Fibroblast of pulmonary artery (primary cell): Measurements from ENCODE around the gene GH2.
"Not testable (repeated sequence)": the region's sequence is repeated elsewhere in the genome, so short reads cannot be mapped to it uniquely, and the experiment has no call there.

Source experiments
- DNase-seq: peaks from one replicate; pipeline ENCODE4 v3.0.0-alpha.2; 2010; ENCODE audit warnings: low read depth
- H3K4me3 ChIP-seq: replicated peaks from 2 replicates; pipeline ENCODE4 v1.5.1; 2011; ENCODE audit warnings: low read depth, mild to moderate bottlenecking, control low read depth, low read length, moderate library complexity
- CTCF ChIP-seq: IDR thresholded peaks from 2 replicates; pipeline ENCODE4 v1.5.1; 2011; ENCODE audit warnings: mild to moderate bottlenecking, control low read depth, low read length, inconsistent platforms; ENCODE audit errors: missing control alignments

The GH2 gene

GRCh38 chr17:63926164-63926563 is 44.4 kb upstream of the GH2 start:
- TF ChIP-seq CTCF, result no peak
- H3K4me3 ChIP-seq, result no peak overlapping the region
- no peak for DNase-seq

- DNase-seq, result no peak
- H3K4me3 ChIP-seq, result no peak overlapping the region
- no peak for TF ChIP-seq CTCF
Observed at GRCh38 chr17:63925615-63926014, 43.9 kb upstream of the GH2 start.

GRCh38 chr17:63922402-63922801 is 40.7 kb upstream of the GH2 start:
- H3K4me3 ChIP-seq, DNase-seq: not testable (repeated sequence)

- not testable (repeated sequence) for H3K4me3 ChIP-seq, DNase-seq
Observed at GRCh38 chr17:63920779-63921178, 39.0 kb upstream of the GH2 start.

GRCh38 chr17:63920050-63920449 is 38.3 kb upstream of the GH2 start:
- not testable (repeated sequence) for H3K4me3 ChIP-seq, DNase-seq

- TF ChIP-seq CTCF, result peak; percentile 88
- peak; percentile 67 for DNase-seq
Observed at GRCh38 chr17:63919311-63919723, 37.6 kb upstream of the GH2 start.

GRCh38 chr17:63918789-63919305 is 37.1 kb upstream of the GH2 start, which contains the start of gene GH1:
Gene GH1 (minus strand): TSS chr17:63918839. CDS start chr17:63918776, 63 bp downstream.
- not testable (repeated sequence) for DNase-seq, H3K4me3 ChIP-seq

More at GRCh38 chr17:63919311-63919723, 37.6 kb upstream of the GH2 start:
- no peak overlapping the region for H3K4me3 ChIP-seq

GRCh38 chr17:63918305-63918704 is 36.6 kb upstream of the GH2 start:
- no peak overlapping the region for H3K4me3 ChIP-seq
- DNase-seq, result no peak
- TF ChIP-seq CTCF, result no peak

GRCh38 chr17:63917646-63918045 is 35.9 kb upstream of the GH2 start:
- DNase-seq, result no peak
- no peak for TF ChIP-seq CTCF
- no peak overlapping the region for H3K4me3 ChIP-seq

- not testable (repeated sequence) for DNase-seq, H3K4me3 ChIP-seq
Observed at GRCh38 chr17:63917206-63917605, 35.5 kb upstream of the GH2 start.
